GM23338 (cell line): Measurements from ENCODE around the gene GUCY1B1. TPM values are rescaled to one million over a fixed set of nuclear protein-coding genes. Genes with fewer than 3 reads are reported as not detected.

ENCODE experiments used
- ATAC-seq: fragments of 200-7000 bp; cut with Tn5 transposase; 3 replicates; pipeline ENCODE4 v1.9.1; 2020
- DNase-seq: peaks from one replicate; pipeline ENCODE4 v3.0.0-alpha.2; 2015; ENCODE audit warnings: low spot score
- H2AFZ ChIP-seq: fragments of 200-600 bp; sonication (generic); 2 replicates; pipeline ENCODE4 v1.8.0; 2016; ENCODE audit warnings: antibody characterized with exemption, mild to moderate bottlenecking, moderate library complexity
- H3F3A ChIP-seq: fragments of 200-600 bp; sonication (generic); replicated peaks from 2 replicates; pipeline ENCODE4 v1.8.0; 2017; ENCODE audit warnings: antibody characterized with exemption, mixed run types, low read depth
- H3K27ac ChIP-seq: fragments of 200-600 bp; sonication (generic); 2 replicates; pipeline ENCODE4 v1.6.1; 2016; ENCODE audit warnings: low read depth
- H3K27me3 ChIP-seq: fragments of 200-600 bp; sonication (generic); 2 replicates; pipeline ENCODE4 v1.8.0; 2016; ENCODE audit warnings: mild to moderate bottlenecking, mixed run types, moderate library complexity; ENCODE audit not compliant: insufficient read depth
- H3K36me3 ChIP-seq: fragments of 200-600 bp; sonication (generic); 2 replicates; pipeline ENCODE4 v1.8.0; 2016; ENCODE audit warnings: mild to moderate bottlenecking; ENCODE audit not compliant: insufficient read depth
- H3K4me1 ChIP-seq: fragments of 200-600 bp; sonication (generic); 2 replicates; pipeline ENCODE4 v1.8.0; 2016; ENCODE audit warnings: mild to moderate bottlenecking, moderate library complexity; ENCODE audit not compliant: insufficient read depth
- H3K4me2 ChIP-seq: fragments of 200-600 bp; sonication (generic); 2 replicates; pipeline ENCODE4 v1.7.1; 2017; ENCODE audit warnings: mixed run types
- H3K4me3 ChIP-seq: fragments of 200-600 bp; sonication (generic); 2 replicates; pipeline ENCODE4 v1.6.1; 2016; ENCODE audit warnings: mixed run types
- H3K79me2 ChIP-seq: fragments of 200-600 bp; sonication (generic); replicated peaks from 2 replicates; pipeline ENCODE4 v1.8.0; 2017; ENCODE audit warnings: mild to moderate bottlenecking; ENCODE audit not compliant: insufficient read depth
- H3K9me2 ChIP-seq: fragments of 200-600 bp; sonication (generic); 2 replicates; pipeline ENCODE4 v1.8.0; 2017; ENCODE audit not compliant: insufficient read depth
- H4K20me1 ChIP-seq: fragments of 200-600 bp; sonication (generic); replicated peaks from 2 replicates; pipeline ENCODE4 v1.8.0; 2017; ENCODE audit warnings: mild to moderate bottlenecking; ENCODE audit not compliant: insufficient read depth
- H3K27ac Mint-ChIP-seq: 2 replicates; pipeline ENCODE4 v1.8.0; 2020; ENCODE audit warnings: inconsistent platforms, mild to moderate bottlenecking, moderate library complexity, mixed read lengths
- H3K27me3 Mint-ChIP-seq: 3 replicates; pipeline ENCODE4 v1.8.0; 2022; ENCODE audit warnings: low read depth, mild to moderate bottlenecking, moderate library complexity, mixed read lengths, inconsistent platforms; ENCODE audit not compliant: insufficient read depth, poor library complexity
- H3K36me3 Mint-ChIP-seq: 3 replicates; pipeline ENCODE4 v1.8.0; 2021; ENCODE audit warnings: low read depth, mild to moderate bottlenecking, inconsistent platforms, moderate library complexity, mixed read lengths
- H3K4me1 Mint-ChIP-seq: 3 replicates; pipeline ENCODE4 v1.8.0; 2020; ENCODE audit warnings: mild to moderate bottlenecking, inconsistent platforms, mixed read lengths
- H3K4me3 Mint-ChIP-seq: 3 replicates; pipeline ENCODE4 v1.8.0; 2021; ENCODE audit warnings: moderate library complexity, mild to moderate bottlenecking, inconsistent platforms, mixed read lengths
- H3K9me3 Mint-ChIP-seq: 3 replicates; pipeline ENCODE4 v1.8.0; 2020; ENCODE audit warnings: moderate library complexity, mild to moderate bottlenecking, inconsistent platforms, mixed read lengths
- CTCF ChIP-seq, 2 experiments: fragments of 200-600 bp in 1 of 2; sonication (generic) in 1 of 2; conservative IDR thresholded peaks; 2 replicates each; pipeline versions ENCODE4 v1.5.1 to v1.6.1; 2016 to 2017; ENCODE audit warnings: antibody characterized with exemption in 2 of 2, low read depth in 2 of 2, mild to moderate bottlenecking in 2 of 2, moderate library complexity in 1 of 2
- ETS1 ChIP-seq: IDR thresholded peaks from 2 replicates; pipeline ENCODE4 v1.6.1; 2016; ENCODE audit warnings: antibody characterized with exemption
- EZH2 ChIP-seq: fragments of 200-600 bp; sonication (generic); IDR thresholded peaks from one replicate; pipeline ENCODE4 v1.8.0; 2017; ENCODE audit warnings: antibody characterized with exemption, mild to moderate bottlenecking, low read depth; ENCODE audit not compliant: unreplicated experiment
- EZH2phosphoT487 ChIP-seq: fragments of 200-600 bp; sonication (generic); IDR thresholded peaks from one replicate; pipeline ENCODE4 v1.8.1; 2018; ENCODE audit warnings: antibody characterized with exemption; ENCODE audit not compliant: unreplicated experiment
- POLR2AphosphoS5 ChIP-seq: IDR thresholded peaks from 2 replicates; pipeline ENCODE4 v1.6.1; 2016; ENCODE audit warnings: antibody characterized with exemption, low read depth
- REST ChIP-seq: IDR thresholded peaks from one replicate; pipeline ENCODE4 v1.6.1; 2018; ENCODE audit warnings: antibody characterized with exemption; ENCODE audit not compliant: unreplicated experiment
- STAT1 ChIP-seq: IDR thresholded peaks from one replicate; pipeline ENCODE4 v1.6.1; 2016; ENCODE audit warnings: antibody characterized with exemption; ENCODE audit not compliant: unreplicated experiment
- ZNF331 ChIP-seq: fragments of 250-450 bp; sonication (Bioruptor Pico); IDR thresholded peaks from 2 replicates; pipeline ENCODE4 v1.5.0; 2020; ENCODE audit warnings: low read depth, mild to moderate bottlenecking, moderate library complexity
- ZNF462 ChIP-seq: fragments of 250-450 bp; sonication (Bioruptor Pico); IDR thresholded peaks from 2 replicates; pipeline ENCODE4 v1.5.0; 2020; ENCODE audit warnings: mild to moderate bottlenecking, moderate library complexity
- polyA plus RNA-seq: library from polyadenylated mRNA; unstranded; fragments of >200 nt; fragmentation: Nextera tagmentation; extraction: Ambion mirVana; gene quantifications from 2 replicates; pipeline ENCODE4 v1.2.1, GENCODE V29; 2016
- total RNA-seq: library from RNA; depleted of rRNA; stranded (reverse); fragments of >200 nt; shearing (Covaris generic); gene quantifications from 2 replicates; pipeline ENCODE4 v1.2.3, GENCODE V29; 2014

The GUCY1B1 gene
- total and polyA plus RNA-seq, 2 experiments from 2014 or later = 2.6 to 4.3 TPM

GRCh38 chr4:155842080-155842479 lies 83.3 kb downstream of the GUCY1B1 start:
- Mint-ChIP-seq H3K9me3 (peaks cover 17% of the 10 kb centered on the region), H3K4me1 (peaks cover 10% of the 10 kb centered on the region; the same call in 2 of the 3 replicates), H3K36me3 (peaks cover 7% of the 10 kb centered on the region; the same call in 2 of the 3 replicates), H3K27ac (no peak overlapping the region), H3K27me3 (no peaks in the 10 kb centered on the region), H3K4me3 (no peak overlapping the region)
- Histone ChIP-seq H3K4me2 (no peak overlapping the region), H3K36me3 (peaks cover 9% of the 10 kb centered on the region), H3F3A (no peaks in the 10 kb centered on the region), H4K20me1 (no peaks in the 10 kb centered on the region), H3K4me1 (no peaks in the 10 kb centered on the region), H3K79me2 (no peaks in the 10 kb centered on the region), H3K27ac (no peak overlapping the region), H3K27me3 (no peaks in the 10 kb centered on the region), H3K9me2 (no peaks in the 10 kb centered on the region), H2AFZ (no peak overlapping the region), H3K4me3 (no peak overlapping the region)
- no peak for ATAC-seq
- DNase-seq = no peak
- TF ChIP-seq ZNF462 (CRISPR knock-in tag) = no peak
- TF ChIP-seq ZNF331 (CRISPR knock-in tag) = no peak

GRCh38 chr4:155846929-155847328 lies 88.1 kb downstream of the GUCY1B1 start:
- Mint-ChIP-seq H3K27me3 (peaks cover 2% of the 10 kb centered on the region), H3K4me1 (peaks cover 2% of the 10 kb centered on the region; the same call in 1 of the 3 replicates), H3K27ac (no peak overlapping the region), H3K4me3 (no peak overlapping the region), H3K36me3 (peaks cover 27% of the 10 kb centered on the region; the same call in 2 of the 3 replicates), H3K9me3 (peaks cover 52% of the 10 kb centered on the region)
- Histone ChIP-seq H3F3A (no peaks in the 10 kb centered on the region), H3K36me3 (peaks cover 20% of the 10 kb centered on the region), H3K27me3 (no peaks in the 10 kb centered on the region), H3K4me2 (no peak overlapping the region), H3K4me3 (no peak overlapping the region), H3K9me2 (no peaks in the 10 kb centered on the region), H2AFZ (no peak overlapping the region), H3K4me1 (no peaks in the 10 kb centered on the region), H4K20me1 (no peaks in the 10 kb centered on the region), H3K79me2 (no peaks in the 10 kb centered on the region), H3K27ac (no peak overlapping the region)
- DNase-seq (peak; percentile 17), ATAC-seq (no peak)
- TF ChIP-seq CTCF (conservative IDR thresholded peaks at IDR 0.05; ENCODE audit: low read depth in 2 of 2) (no peak), ETS1 (no peak), STAT1 (no peak), REST (no peak), ZNF331 (CRISPR knock-in tag) (no peak), EZH2phosphoT487 (no peak), POLR2AphosphoS5 (no peak), EZH2 (no peak)
